ENCODE results near the gene FHL1.
"Not testable (repeated sequence)": the region's sequence is repeated elsewhere in the genome, so short reads cannot be mapped to it uniquely, and the experiment has no call there.

FHL1 gene

GRCh38 chrX:136209016-136209738 lies 61.8 kb downstream of the FHL1 start:
- DNase-seq (ENCODE audit: low read depth in 3 of 3), result peak in 1 of 3 experiments; percentile 17

- DNase-seq (ENCODE audit: low read depth in 3 of 3), result no peak
Observed at GRCh38 chrX:136209751-136210150, 62.4 kb downstream of the FHL1 start.

- no peak for DNase-seq (ENCODE audit: low read depth in 3 of 3)
Observed at GRCh38 chrX:136210243-136210642, 62.9 kb downstream of the FHL1 start.

GRCh38 chrX:136210806-136211205 lies 63.5 kb downstream of the FHL1 start:
- DNase-seq (ENCODE audit: low read depth in 3 of 3), result no peak

- DNase-seq (ENCODE audit: low read depth in 3 of 3), result no peak
Observed at GRCh38 chrX:136211766-136212556, 64.6 kb downstream of the FHL1 start.

- no peak for DNase-seq (ENCODE audit: low read depth in 3 of 3)
Observed at GRCh38 chrX:136212557-136213111, 65.3 kb downstream of the FHL1 start.

GRCh38 chrX:136214551-136214950 lies 67.2 kb downstream of the FHL1 start:
- no peak for DNase-seq (ENCODE audit: low read depth in 3 of 3)

GRCh38 chrX:136215559-136215958 lies 68.2 kb downstream of the FHL1 start:
- no peak for DNase-seq (ENCODE audit: low read depth in 3 of 3)

GRCh38 chrX:136219893-136220292 lies 72.6 kb downstream of the FHL1 start:
- no peak for DNase-seq (ENCODE audit: low read depth in 3 of 3)

GRCh38 chrX:136220540-136220939 lies 73.2 kb downstream of the FHL1 start:
- DNase-seq (ENCODE audit: low read depth in 3 of 3), result no peak

GRCh38 chrX:136220951-136221350 lies 73.6 kb downstream of the FHL1 start:
- DNase-seq (ENCODE audit: low read depth in 3 of 3), result no peak

GRCh38 chrX:136221851-136222513 lies 74.6 kb downstream of the FHL1 start:
- no peak for DNase-seq (ENCODE audit: low read depth in 3 of 3)

- DNase-seq (ENCODE audit: low read depth in 3 of 3), result no peak
Observed at GRCh38 chrX:136227074-136227473, 79.7 kb downstream of the FHL1 start.

GRCh38 chrX:136227948-136228838 lies 80.9 kb downstream of the FHL1 start:
- DNase-seq (ENCODE audit: low read depth in 3 of 3), result no peak

GRCh38 chrX:136228839-136229207 lies 81.5 kb downstream of the FHL1 start:
- no peak for DNase-seq (ENCODE audit: low read depth in 3 of 3)

- no peak for DNase-seq (ENCODE audit: low read depth in 3 of 3)
Observed at GRCh38 chrX:136237074-136237473, 89.7 kb downstream of the FHL1 start.

- not testable (repeated sequence) for DNase-seq (ENCODE audit: low read depth in 3 of 3)
Observed at GRCh38 chrX:136237849-136238248, 90.5 kb downstream of the FHL1 start.

GRCh38 chrX:136246201-136246600 lies 98.9 kb downstream of the FHL1 start:
- no peak for DNase-seq (ENCODE audit: low read depth in 3 of 3)

- DNase-seq (ENCODE audit: low read depth in 3 of 3), result peak in 1 of 3 experiments; percentile 50
Observed at GRCh38 chrX:136250191-136251040, 103.1 kb downstream of the FHL1 start.
